Astrocyte (in vitro differentiated cells and primary cell): ENCODE results near the gene USP17L18.
"Not testable (repeated sequence)": the region's sequence is repeated elsewhere in the genome, so short reads cannot be mapped to it uniquely, and the experiment has no call there.

Source experiments
- CTCF ChIP-seq: IDR thresholded peaks from 2 replicates; pipeline ENCODE4 v1.5.1; 2011; ENCODE audit warnings: low read depth, mild to moderate bottlenecking, inconsistent platforms, low read length, moderate library complexity; ENCODE audit not compliant: insufficient read depth
- EZH2 ChIP-seq: IDR thresholded peaks from 2 replicates; pipeline ENCODE4 v1.6.1; 2012; ENCODE audit warnings: mild to moderate bottlenecking, low read length, inconsistent platforms; ENCODE audit not compliant: insufficient read depth

- TF ChIP-seq CTCF, EZH2: not testable (repeated sequence)
Observed at GRCh38 chr4:9267319-9267718, 18.9 kb downstream of the USP17L18 start, which contains the start of gene USP17L22.
